Liver (tissue), 3 donors: Measurements from ENCODE around the gene XKR7.

Experiments used
- ATF3 ChIP-seq: IDR thresholded peaks from 2 replicates; pipeline ENCODE4 v1.6.1; 2016; ENCODE audit warnings: antibody characterized with exemption
- CTCF ChIP-seq: fragments of 150-350 bp; IDR thresholded peaks from 2 replicates; pipeline ENCODE4 v1.5.1; 2017; ENCODE audit warnings: improper control_type of control experiment, low read depth, low read length; ENCODE audit not compliant: missing input control
- EGR1 ChIP-seq, 2 donors: IDR thresholded peaks; 2 replicates each; pipeline ENCODE4 v1.6.1; 2016 to 2018; ENCODE audit warnings: antibody characterized with exemption in 2 of 2, low read depth in 2 of 2
- FOXA1 ChIP-seq: IDR thresholded peaks from 2 replicates; pipeline ENCODE4 v1.6.1; 2016; ENCODE audit warnings: antibody characterized with exemption
- HNF4G ChIP-seq: IDR thresholded peaks from 2 replicates; pipeline ENCODE4 v1.6.1; 2016; ENCODE audit warnings: antibody characterized with exemption
- JUND ChIP-seq, 2 donors: IDR thresholded peaks; 2 replicates each; pipeline ENCODE4 v1.6.1; 2016; ENCODE audit warnings: antibody characterized with exemption in 2 of 2
- MAX ChIP-seq: IDR thresholded peaks from 2 replicates; pipeline ENCODE4 v1.6.1; 2016; ENCODE audit warnings: antibody characterized with exemption
- NR2F2 ChIP-seq: IDR thresholded peaks from 2 replicates; pipeline ENCODE4 v1.6.1; 2016; ENCODE audit warnings: antibody characterized with exemption
- RAD21 ChIP-seq, 2 donors: IDR thresholded peaks; 2 replicates each; pipeline ENCODE4 v1.6.1; 2016; ENCODE audit warnings: antibody characterized with exemption in 2 of 2, mild to moderate bottlenecking in 2 of 2
- REST ChIP-seq: IDR thresholded peaks from 2 replicates; pipeline ENCODE4 v1.6.1; 2016; ENCODE audit warnings: antibody characterized with exemption, mild to moderate bottlenecking
- SP1 ChIP-seq: IDR thresholded peaks from 2 replicates; pipeline ENCODE4 v1.6.1; 2018; ENCODE audit warnings: antibody characterized with exemption, mild to moderate bottlenecking
- TAF1 ChIP-seq: conservative IDR thresholded peaks from 2 replicates; pipeline ENCODE4 v1.6.1; 2016; ENCODE audit warnings: antibody characterized with exemption, mild to moderate bottlenecking
- YY1 ChIP-seq: IDR thresholded peaks from 2 replicates; pipeline ENCODE4 v1.6.1; 2016; ENCODE audit warnings: antibody characterized with exemption, mild to moderate bottlenecking
- ZBTB33 ChIP-seq: IDR thresholded peaks from 2 replicates; pipeline ENCODE4 v1.6.1; 2016; ENCODE audit warnings: antibody characterized with exemption
- donor health status: healthy.
- donor health status: healthy.

GRCh38 chr20:31963889-31964288 lies 4.1 kb upstream of the XKR7 start:
- TF ChIP-seq CTCF (no peak), YY1 (no peak), FOXA1 (no peak), MAX (no peak), RAD21 (IDR thresholded peaks at IDR 0.05) (no peak), SP1 (no peak), ATF3 (no peak), JUND (IDR thresholded peaks at IDR 0.05) (no peak), TAF1 (no peak), REST (no peak), EGR1 (IDR thresholded peaks at IDR 0.05; ENCODE audit: low read depth in 2 of 2) (no peak), ZBTB33 (no peak), HNF4G (no peak), NR2F2 (no peak)
